Caki2 (cell line): ENCODE measurements around the gene WEE1. TPM values are rescaled to one million over a fixed set of nuclear protein-coding genes. Genes with fewer than 3 reads are reported as not detected.
A peak's percentile ranks its signal among the peaks of the same experiment; 100 is the strongest.
"Not testable (repeated sequence)": the region's sequence is repeated elsewhere in the genome, so short reads cannot be mapped to it uniquely, and the experiment has no call there.

Source experiments
- DNase-seq: peaks from one replicate; pipeline ENCODE4 v3.0.0-alpha.2; 2015; ENCODE audit warnings: low read depth
- in situ Hi-C: cut with HindIII; loops from 2 replicates; pipeline ENCODE4 v1.10.0; 2016; ENCODE audit warnings: low sequenced_read_pairs, low pct_unique_long_range_greater_than_20kb, mixed read lengths
- total RNA-seq: library from RNA; depleted of rRNA; stranded (reverse); fragments of >200 nt; shearing (Covaris generic); gene quantifications from 2 replicates; pipeline ENCODE4 v1.2.3, GENCODE V29; 2014; ENCODE audit warnings: low replicate concordance

Gene WEE1
- total RNA-seq, 1 experiment from 2014 or later = 104 TPM

GRCh38 chr11:9613830-9614762 is 40.6 kb downstream of the WEE1 start:
- peak; percentile 90 for DNase-seq

DNA sequence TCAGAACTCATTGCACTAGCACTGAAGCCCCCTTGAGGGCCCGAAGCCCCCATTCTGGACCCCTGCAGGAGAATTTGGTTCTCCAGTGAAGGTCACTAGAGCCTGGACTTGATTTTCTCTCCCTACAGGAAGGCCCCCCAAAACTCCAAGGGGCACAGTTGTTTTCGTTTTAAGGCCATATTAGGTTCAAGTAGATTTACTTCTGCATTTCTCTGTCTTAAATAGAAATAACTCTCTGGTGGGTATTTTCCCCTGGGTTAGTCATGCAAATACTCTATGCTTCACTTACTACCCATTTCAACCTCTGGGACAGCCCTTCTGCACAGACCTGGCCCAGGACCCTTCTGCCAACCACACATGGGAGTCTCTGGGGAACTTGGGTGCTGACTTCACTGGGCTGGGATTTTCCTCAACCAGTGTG is 41.6 kb downstream of the WEE1 start:
- no peak for DNase-seq
- in situ Hi-C loops = no loop called here

More at GRCh38 chr11:9613830-9614762, 40.6 kb downstream of the WEE1 start:
- in situ Hi-C loops = no loop called here

DNA sequence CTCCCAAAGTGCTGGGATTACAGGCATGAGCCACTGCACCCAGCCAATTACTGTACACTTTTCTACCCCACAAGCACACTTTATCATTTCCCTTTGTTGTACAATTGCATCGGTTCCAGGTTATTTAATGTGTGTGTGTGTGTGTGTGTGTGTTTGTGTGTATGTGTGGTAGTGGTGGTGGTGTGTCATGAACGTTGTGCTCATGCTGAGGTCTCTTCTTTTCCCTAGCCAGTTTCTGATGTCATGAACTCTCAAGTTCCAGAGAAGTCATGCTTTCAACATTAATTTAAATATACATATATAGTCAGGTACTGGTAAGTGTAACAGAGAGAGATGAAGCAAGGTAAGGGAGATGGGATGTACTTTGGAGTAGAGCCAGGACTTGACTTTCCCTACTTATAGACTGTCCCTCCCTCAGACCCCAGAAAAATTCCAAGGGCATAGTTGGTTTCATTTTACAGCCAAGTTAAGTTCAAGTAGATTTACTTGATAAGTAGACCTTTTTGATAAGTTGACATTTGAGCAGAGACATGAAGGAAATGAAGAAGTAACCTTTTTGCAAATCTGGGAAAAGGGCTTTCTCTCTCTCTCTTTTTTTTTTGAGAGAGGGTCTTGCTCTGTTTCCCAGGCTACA is 42.7 kb downstream of the WEE1 start:
- DNase-seq = no peak
- in situ Hi-C loops = no loop called here

DNA sequence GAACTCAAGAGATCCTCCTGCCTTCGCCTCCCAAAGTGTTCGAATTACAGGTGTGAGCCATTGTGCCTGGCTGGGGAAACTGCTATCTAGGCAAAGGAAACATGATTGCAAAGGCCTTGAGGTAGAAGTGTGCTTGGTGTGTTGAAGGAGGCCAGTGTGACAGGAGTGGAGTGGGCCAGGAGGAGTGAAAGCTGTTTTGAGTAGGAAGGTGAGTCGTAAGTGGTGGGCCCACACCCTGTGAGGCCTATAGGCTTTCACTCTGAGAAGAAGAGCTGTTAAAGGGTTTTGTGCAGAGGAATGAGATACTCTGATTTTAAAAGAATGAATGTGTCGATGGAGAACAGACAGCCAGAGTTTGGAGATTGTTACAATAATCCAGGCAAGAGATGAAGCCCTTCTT is 43.4 kb downstream of the WEE1 start:
- in situ Hi-C loops = no loop called here
- no peak for DNase-seq

GRCh38 chr11:9617940-9618339 is 44.5 kb downstream of the WEE1 start:
- DNase-seq = no peak
- in situ Hi-C loops = no loop called here

- in situ Hi-C loops = no loop called here
- no peak for DNase-seq
These were observed 45.5 kb downstream of the WEE1 start for GRCh38 chr11:9619004-9619403.

DNA sequence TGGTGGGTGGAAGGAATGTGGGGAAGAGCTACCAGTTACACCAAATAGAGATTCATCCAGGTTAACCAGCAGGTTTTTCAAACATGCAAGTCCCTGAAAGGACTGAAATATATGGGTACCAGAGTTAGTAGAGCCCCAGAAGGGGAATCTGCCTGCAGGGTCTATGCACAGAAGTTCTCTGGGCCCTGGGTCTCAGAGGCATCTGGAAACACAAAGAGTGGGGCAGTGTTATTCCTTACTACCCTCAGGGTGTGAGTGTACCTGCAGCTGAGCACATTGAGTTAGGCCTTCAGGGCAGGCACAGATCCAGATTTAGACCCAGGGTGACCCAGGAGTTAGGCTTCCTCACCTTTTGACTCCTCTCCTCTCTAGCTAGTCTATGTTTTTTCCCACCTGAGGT is 46.5 kb downstream of the WEE1 start:
- in situ Hi-C loops = no loop called here
- DNase-seq = no peak

- in situ Hi-C loops = not testable (repeated sequence)
These were observed 48.9 kb downstream of the WEE1 start for GRCh38 chr11:9622353-9622752.

DNA sequence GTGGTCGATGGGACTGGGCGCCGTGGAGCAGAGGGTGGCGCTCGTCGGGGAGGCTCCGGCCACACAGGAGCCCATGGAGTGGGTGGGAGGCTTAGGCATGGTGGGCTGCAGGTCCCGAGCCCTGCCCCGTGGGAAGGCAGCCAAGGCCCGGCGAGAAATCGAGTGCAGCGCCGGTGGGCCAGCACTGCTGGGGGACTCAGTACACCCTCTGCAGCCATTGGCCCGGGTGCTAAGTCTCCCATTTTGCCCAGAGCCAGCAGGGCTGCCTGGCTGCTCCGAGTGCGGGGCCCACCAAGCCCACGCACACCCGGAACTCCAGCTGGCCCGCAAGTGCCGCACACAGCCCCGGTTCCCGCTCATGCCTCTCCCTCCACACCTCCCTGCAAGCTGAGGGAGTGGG is 49.6 kb downstream of the WEE1 start:
- in situ Hi-C loops, DNase-seq: not testable (repeated sequence)

More at GRCh38 chr11:9622353-9622752, 48.9 kb downstream of the WEE1 start:
- DNase-seq = not testable (repeated sequence)

DNA sequence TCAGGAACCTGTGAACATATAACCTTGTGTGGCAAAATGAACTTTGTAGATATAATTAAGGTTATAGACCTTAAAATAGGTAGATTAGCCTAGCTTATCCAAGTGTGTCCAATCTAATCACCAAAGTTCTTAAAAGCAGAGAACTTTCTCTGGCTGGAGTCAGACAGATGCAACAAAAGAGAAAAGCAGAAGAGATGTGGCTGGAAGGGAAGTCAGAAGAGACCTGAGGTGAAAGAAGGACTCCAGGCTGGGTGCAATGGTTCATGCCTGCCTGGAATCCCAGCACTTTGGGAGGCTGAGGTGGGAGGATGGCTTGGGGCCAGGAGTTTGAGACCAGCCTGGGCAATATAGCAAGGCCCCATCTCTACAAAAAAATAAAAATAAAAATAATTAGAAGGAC is 51.0 kb downstream of the WEE1 start:
- in situ Hi-C loops = no loop called here
- no peak for DNase-seq

DNA sequence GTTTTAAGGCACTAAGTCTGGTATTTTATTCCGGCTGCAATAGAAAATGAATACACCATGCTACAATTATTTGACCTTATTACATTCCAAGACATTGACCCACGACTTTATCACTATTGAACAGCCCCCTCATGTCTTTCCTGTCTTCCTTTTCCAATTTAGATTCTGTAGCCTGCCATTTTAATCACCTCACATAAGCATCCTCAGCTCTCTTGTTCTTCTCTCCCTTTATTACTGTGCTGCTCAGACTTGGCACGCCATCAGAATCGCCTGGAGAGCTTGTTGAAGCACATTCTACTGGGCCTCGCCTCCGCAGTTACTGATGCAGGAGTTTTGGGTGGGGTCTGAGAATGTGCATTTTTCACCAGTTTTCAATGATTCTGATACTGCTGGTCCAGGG is 51.7 kb downstream of the WEE1 start:
- DNase-seq = no peak
- in situ Hi-C loops = no loop called here

- in situ Hi-C loops = no loop called here
- no peak for DNase-seq
These were observed 52.3 kb downstream of the WEE1 start for GRCh38 chr11:9625728-9626127.

- in situ Hi-C loops = no loop called here
- DNase-seq = no peak
These were observed 53.3 kb downstream of the WEE1 start for GRCh38 chr11:9626496-9627394.

GRCh38 chr11:9629064-9629463 is 55.6 kb downstream of the WEE1 start:
- DNase-seq = no peak
- in situ Hi-C loops = no loop called here

GRCh38 chr11:9633679-9634078 is 60.2 kb downstream of the WEE1 start:
- DNase-seq = no peak
- in situ Hi-C loops = no loop called here

DNA sequence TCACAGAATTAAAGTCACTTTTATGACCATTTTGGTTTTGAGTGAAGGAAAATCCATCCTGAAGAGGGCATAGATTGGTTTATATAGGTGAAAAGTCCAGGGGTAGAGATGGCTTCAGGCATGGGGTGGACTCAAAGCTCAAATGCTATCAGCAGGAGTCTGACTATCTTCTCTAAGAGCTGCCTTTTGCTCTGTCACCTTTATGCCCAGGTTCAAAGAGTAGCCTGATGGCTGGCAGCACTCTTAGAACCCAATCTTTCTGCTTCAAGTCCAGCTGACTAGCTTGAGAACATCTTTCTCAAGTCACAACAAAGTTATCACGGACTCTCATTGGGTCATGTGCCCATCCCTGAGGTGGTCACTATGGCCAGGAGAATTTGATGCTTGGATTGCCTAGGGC is 63.2 kb downstream of the WEE1 start:
- no peak for DNase-seq
- in situ Hi-C loops = no loop called here

GRCh38 chr11:9639099-9639498 is 65.6 kb downstream of the WEE1 start:
- no peak for DNase-seq
- in situ Hi-C loops = no loop called here
